Inferior parietal cortex (tissue), 1 donor: ENCODE data around the gene LRRC18.

Experiments used
- DNase-seq: peaks from one replicate; pipeline ENCODE4 v3.0.0-alpha.2; 2016; ENCODE audit errors: extremely low spot score

The LRRC18 gene

DNA sequence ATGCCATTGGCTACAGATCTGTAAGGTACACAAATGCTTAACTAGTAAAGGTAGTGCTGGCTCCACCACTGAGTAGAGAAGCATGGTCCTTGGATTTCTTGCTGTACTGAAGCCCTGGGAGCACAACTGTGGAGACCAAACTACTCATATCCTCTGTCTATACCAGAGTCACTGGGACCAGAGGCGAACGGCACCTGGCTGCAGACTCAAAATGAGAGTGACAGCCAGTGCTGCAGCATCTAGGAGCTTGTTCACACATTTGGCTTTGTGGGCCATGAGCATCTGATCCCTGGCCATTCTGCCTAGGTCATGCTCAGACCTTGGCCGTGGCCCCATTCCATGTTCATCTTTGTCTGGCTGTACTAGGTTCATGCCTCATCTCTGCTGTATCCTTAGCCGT is 31.9 kb downstream of the LRRC18 start:
- DNase-seq, result no peak

DNA sequence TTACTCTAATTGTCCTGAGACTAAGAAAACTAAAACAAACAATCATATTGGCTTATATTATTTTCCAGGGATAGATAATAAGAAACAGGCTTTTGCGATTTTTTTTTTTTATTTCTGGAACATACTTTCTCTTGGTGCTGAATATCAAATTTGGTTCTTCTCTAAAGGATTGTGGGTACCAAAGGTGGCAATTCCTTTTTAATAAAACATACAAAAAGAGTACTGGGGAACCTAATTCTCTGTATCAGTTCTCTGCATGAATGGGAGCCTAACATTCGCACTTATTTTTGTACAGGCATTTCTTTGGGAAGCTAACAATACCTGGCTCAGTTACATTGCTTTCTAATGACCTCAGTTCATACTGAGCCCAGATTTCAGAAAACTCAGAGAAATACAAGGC is 32.8 kb downstream of the LRRC18 start:
- DNase-seq, result no peak

DNA sequence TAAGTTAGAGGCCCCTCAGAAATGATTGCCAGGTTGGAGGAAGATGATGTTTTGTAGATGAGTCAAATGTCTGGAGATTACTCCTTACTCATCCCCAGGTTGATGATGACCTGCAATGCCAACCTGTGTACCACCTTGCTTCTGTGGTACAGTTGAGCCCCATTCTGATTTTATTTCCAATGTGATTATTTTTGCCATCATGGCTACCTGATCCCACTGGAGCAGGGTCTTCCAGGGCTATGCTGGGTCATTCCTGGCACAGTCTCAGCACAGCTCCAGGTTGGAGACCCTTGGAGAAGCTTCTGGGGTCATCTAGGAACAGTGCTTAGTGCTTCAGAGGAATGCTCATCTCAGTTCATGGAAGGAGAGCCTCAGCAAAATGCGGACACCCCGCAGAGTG is 34.3 kb downstream of the LRRC18 start:
- no peak for DNase-seq

DNA sequence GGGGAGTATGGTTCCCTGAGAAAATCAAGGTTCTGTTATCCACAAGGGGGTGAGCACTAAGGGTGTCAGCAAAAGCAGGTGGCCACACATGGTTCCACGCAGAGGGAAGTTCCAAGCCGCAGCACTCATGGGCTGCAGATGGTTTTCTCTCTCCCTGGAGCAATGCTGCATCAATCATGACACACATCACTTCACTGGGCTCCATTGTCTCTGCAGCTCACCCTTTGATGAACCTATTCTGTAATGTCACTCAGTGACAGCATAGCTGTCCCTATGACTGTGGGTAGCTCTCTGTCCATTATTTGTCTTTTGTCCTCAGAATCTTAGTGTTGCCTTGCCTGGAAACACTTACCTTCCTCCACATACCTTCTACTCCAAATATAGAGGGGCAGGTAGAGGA is 34.8 kb downstream of the LRRC18 start:
- DNase-seq, result no peak

DNA sequence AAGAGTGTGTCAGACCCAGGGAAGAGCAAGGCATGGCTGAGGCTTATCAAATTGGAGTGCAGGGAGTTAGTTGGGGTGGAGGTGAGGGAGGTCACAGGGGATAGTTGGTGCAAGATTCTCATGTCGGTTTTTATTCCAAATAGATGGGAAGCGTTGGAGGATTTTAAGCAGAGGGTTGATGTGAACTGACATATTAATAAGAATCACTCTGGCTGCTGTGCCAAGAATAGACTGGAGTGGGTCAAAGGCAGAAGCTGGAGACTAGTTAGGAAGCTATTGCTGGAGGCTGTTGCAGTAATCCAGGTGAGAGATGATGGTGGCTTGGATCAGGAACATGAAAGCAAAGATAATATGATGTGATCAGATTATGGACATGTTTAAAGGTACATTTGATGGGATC is 36.5 kb downstream of the LRRC18 start:
- DNase-seq, result no peak

DNA sequence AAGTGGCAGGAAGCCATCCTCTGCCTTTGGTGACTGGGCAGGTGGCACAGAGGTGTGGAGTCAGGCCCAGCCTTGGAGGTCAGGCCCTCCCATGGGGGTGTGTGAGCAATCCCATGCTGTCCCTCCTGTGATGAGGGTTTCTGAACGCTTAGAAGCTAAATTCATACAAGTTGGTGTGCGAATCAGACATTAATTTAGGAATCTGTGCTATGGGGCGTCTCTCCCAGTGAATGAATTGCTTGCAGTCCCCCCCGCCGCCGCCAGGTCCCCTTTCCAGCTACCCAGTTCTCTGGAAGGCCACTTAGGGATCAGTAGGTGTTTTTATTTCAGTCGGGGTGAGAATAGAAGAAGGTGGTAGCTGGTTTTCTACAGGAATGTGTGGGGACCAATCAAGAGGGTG is 37.5 kb downstream of the LRRC18 start:
- no peak for DNase-seq

DNA sequence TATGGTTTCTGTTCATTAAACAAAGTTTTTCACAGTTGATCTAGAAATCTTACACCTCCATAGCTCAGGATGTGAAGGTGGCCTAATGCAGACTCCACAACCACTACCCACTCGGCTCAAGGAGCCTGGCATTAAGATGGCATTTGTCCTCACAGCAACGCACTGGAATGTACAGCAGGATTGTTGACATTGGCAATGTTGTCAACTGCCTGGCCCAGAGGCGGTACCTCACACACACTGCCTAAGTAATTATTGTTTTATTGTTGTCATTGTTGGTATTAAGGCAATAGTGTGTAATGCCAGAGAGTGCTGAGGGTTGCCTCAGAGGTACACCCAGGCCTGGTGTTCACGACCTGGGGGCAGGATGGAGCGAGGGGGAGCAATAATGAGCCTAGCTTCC is 38.3 kb downstream of the LRRC18 start:
- no peak for DNase-seq

DNA sequence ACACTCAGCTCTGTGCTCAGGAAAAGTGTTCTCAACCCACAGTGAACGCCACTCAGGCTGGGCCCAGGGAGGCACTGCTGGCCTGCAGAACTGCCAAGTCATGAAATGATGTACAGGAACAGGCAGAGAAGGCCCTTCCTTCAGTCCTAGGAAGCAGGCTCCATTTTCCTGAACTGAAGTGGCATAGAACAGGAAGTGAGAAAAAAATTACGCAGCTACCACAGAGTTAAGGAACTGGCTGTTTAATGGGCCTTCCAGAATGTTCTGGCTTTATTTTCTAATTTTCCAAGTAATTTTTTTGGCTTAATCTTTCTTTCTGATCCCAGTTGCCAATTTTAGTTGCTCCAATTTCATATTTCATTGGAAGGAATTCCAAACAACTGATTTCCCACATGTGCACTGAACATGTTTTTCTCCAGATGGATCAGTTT is 39.3 kb downstream of the LRRC18 start:
- DNase-seq, result no peak

DNA sequence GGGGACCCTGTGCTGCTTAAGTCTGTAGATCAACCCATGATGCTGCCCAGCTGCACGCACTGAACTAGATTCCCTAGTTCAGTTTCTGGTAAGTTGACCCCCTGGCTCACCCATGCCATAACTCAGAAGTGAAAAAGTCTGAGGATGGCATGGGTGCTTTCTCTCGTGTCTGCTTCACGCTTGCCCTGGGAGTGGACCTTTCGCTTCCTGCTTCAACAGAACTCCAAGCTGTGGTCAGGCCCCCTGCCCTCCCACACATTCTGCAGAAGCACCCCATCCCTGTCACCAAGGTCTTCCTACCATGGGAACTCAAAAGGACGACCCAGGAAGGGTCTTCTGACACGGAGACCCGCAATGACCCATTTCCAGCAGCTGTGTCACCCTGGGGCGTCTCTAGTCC is 39.9 kb downstream of the LRRC18 start:
- no peak for DNase-seq

DNA sequence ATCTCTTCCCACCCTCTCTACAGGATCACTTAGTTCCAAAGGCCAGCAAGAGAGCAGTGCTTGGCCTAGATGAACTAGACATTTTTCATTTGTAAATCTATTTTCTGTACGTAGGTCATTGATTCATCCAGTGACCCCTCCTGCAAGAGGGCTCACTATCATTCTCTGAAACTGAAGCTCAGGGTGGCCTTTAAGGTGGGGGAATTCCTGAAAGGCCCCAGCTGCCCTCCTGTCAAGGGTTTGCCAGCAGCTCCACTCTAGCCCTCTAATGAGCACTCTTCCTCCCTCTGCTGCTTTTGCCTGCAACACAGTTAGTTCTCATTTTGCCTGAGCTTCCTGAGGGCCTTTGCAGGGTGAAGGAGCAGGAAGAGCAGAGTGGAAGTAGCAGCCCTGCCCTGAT is 41.2 kb downstream of the LRRC18 start:
- DNase-seq, result no peak

DNA sequence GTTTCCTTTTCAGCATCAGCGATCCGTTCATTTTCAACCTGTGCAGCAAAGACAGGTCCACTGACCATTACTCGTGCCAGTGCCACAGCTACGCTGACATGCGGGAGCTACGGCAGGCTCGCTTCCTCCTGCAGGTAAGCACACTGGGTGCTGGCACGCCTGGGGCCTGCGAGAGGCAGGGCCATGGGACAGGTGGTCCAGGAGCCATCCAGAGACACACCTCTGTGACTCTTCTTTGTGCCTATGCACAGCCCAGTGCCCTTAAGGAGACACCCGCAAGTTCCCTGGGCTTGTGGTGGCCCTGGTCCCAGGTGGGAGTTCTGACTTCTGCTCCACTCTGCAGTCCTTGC is 42.2 kb downstream of the LRRC18 start:
- DNase-seq, result no peak

DNA sequence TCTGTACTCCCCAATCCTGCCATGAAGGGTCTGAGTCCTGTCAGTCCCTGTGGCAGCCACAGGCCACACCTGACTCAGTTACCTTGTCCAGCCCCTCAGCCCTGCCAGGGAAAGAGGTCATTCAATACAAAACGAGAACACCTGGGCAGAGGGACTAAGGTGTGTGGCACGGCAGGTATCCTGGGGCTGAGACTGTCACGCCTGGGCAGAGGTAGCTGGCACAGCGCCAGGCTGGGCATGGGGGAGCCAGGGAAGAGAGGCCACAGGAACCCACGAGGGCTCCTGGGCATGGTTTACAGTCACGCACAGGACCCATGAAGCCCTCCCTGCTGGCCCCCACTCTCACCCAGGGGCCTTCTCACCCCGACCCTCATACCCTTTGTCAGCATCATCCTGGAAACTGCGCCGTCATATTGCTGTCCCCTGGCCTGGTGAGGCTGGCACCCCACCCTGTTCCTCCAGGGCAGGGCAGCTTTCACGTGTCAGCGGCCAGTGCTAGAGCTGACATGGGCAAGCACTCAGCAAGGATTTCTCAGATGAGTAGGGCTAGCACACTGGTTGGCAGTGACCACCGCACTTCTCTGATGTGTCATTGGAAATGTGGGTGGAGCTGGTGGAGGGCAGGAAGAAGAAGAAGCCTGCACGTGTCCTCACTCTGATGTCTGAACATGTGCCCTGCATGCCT is 42.7 kb downstream of the LRRC18 start:
- no peak for DNase-seq

DNA sequence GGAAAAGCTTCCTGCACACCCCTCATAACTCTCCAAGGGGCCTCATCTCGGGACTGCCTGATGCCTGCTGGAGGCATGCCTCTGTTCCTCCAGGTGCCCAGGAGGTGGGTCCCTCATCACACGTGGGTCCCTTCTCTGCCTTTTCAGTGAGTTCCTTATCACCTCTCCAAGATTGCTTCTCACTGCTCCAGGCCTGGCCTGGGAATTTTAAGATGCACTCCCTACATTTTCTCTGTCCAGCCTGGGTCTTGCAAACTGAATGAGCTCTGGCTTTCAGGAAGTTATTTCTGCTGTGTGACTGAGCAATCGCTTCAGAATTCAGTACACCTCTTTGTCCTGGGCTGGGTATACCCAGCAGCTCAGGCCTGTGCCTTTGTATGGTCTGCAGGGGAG is 43.8 kb downstream of the LRRC18 start:
- DNase-seq, result no peak

DNA sequence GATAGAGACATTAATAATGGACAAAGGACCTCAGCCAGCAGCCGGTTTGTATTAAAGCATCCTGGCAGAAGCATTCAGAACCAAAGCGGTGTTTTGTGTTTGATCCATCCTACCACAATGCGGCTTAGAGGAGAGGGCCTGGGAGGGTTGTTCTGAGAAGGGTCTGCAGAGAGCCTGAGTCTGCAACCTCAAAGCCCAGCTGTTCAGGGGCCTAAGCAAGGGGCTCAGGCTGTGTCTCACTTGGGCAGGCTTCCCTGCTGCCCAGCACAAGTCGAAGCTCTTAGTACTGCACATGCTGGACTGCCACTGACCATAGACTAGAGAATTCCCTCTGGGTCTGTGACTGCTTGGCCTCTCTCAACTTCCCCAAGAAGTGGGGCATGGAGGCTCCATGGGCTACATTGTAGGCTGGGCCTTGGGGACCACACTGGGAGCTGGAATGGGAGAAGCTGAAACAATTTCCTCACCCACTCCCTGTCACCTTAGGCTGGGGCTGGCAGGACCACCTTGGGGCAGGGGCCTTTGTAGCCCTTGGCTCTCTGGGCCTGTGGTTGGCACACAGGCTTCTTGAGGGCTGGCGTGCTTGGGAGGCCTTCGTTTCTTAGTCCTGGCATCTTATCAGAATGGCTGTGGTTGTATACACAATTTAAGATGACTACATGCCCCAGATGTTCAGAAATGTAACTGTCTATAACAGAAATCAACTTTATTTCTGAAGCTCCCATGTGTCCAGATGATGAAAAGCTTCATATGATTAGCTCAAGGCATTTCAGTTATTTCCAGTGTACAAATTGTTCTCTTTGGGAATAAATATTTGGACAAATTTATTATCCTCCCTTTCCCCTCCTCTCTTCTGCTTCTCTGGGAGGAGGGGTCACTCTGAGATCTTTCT is 44.5 kb downstream of the LRRC18 start:
- DNase-seq, result no peak

DNA sequence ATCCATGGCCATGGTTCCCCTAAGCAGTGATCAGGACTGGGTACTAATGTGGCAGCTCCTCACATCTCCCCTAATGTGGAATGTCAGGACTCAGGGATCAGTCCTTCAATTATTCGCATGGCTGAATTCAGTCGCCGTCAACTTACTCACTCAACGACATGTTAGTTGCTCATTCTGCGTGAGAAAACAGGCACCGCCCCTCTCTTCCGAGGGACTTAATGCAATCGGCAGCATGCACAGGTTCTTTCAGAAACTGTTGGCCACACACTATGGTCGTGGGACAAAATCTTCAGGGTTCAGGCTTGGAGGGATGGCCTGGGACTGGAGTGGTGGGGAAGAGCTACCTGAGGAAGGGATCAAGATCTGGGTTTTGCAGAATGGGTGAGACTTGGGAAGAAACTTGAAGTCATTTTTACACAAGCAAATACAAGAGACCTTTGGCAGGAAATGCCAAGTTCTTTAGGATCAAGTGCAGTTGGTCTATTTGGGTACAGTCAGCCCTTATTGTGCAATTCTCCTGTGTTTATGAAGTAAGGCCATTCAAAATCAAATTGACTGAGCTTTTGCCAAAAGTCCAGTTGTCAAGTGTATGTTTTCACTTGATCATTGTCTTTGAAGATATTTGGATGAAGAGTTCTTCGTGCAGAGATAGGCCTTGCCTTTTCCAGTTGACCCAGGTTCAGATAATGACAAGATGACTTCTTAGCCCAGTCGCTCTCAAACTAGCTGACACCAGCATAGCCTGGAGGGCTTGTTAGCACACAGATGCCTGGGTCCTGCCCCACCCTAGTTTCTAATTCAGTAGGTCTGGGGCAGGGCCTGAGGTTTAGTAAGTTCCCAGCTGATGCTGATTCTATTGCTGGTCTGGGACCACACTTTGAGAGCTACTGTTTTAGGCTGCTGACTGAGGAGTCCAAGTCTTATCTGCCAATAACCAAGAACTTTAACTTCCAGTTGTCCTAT is 48.5 kb downstream of the LRRC18 start:
- DNase-seq, result no peak

DNA sequence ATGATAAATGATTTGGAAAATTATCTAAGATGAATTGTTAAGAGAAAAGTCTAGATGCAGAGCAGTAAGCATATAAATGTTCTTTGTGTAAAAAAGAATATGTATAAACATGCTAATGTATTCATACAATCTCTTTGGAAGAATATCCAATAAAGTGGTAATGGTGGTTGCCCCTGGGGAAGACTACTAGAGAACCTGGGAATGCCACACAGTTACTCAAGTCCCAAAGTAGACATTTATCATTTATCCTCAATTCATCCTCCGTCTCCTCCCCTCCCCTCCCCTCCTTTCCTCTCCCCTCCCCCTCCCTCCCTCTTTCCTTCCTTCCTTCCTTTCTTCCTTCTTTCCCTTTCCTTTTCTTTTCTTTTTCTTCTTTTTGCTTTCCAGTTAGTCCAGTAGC is 51.7 kb downstream of the LRRC18 start:
- no peak for DNase-seq

DNA sequence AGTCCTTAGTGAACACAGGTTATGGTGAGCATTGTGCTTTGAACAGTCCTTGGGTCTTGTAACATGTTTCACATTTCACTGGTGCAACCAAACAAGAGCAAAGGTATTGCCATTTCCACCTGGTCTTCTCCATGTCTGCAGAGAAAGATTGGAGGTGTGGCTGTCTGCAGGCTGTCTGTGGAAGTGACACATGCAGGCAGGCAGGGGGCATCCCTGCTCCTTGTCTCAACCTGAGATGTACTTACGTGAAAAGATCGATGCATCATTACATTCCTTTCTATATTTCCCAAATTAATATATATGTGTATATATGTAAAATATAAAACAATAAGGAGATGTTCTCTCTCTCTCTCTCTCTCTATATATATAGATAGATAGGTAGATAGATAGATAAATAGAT is 54.3 kb downstream of the LRRC18 start:
- DNase-seq, result peak; percentile 2

DNA sequence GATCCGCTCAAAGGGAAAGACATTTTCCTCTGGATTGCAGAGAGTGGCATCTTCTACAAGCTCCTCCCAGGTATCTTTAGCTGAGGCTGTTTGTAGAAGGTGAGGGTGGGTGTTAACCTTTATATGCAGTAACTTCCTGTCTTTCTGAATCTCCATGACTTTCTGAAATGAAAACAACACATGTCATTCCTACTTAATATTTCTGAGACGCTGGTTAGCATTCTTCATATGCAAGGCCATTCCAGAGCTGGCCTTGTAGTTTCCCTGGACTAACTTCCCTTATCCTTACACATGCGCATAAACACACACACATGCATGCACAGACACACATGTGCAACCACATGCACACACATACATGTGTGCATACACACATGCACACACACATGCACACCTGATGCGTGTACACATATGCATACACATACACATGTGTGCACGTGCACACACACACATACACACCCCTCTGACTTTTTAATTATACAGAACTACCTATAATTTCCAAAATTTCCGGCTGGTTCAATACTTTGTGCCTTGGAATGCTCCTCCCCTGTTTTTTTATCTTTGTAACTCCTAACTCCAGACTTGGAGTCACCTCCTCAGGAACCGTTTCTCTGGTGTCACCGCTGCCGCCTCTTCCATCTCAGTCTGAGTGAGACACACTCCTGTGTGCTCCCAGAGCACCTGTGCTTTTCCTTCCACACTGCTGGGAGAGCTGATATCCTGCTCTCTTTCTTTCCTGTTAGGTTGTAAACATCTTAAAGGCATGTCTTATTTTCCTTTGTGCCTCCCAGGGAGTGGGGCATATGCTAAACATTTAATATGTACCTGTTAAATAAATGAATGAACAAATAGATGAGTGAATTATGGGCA is 55.2 kb downstream of the LRRC18 start:
- no peak for DNase-seq

DNA sequence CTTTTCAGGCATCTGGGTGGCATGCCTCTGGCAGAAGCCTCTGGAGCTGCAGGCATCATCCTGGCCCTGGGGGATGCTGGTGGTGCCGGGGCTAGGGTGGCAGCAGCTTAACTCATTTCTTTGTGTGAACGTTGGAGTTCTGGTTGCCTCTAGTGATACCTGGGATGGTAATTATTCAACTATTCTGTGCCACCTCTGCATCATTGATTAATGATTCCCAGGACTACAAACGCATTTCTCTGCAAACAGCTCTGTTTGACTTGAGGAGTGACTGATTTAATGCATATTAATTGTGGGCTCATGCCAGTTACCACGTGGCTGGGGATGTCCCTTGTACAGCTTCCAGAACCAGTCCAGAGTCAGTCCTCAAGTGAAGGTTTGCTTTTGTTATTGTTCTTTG is 55.9 kb downstream of the LRRC18 start:
- no peak for DNase-seq

DNA sequence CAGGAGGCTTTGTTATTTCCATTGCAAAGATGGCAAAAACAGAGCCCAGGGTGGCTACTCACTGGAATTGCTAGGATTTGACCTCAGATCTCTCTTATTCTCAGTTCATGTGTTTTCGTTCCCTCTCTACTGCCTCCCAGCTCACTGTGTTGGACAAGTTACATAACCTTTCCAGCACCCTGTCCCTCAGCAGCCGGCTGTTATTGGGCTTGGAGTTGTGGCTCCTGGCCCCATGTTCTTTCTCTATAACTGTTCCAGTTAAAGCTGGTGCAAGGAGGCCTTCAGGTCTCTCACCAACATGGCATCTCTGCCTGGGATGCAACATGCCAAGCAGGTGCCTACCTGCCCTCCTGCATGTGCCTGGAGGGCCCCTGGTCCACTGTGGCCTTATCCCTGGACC is 56.8 kb downstream of the LRRC18 start:
- no peak for DNase-seq

DNA sequence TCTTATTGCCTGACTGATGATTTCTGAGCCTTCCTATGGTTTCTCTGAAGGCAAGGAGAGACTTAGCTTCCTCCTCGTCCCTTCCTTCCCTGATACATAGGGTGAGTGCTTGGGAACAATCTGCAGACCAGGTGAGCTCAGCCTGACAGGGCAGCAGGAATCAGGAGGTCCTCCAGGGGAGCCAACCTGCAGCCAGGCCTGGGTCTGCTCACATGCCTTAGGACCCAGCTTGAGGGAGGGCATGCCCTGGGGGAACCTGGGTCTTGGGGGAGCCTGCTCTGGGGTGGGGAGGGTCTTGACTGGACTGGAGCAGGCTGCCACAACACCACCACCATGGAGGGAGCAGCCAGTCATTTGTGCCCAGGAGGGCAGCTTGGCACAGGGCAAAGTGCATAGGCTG is 57.7 kb downstream of the LRRC18 start:
- DNase-seq, result no peak
